DOHH2 (cell line): ENCODE measurements around the gene PGA3.

ENCODE experiments used
- EZH2phosphoT487 ChIP-seq: fragments of 200-600 bp; sonication (generic); IDR thresholded peaks from 2 replicates; pipeline ENCODE4 v1.6.1; 2017; ENCODE audit warnings: borderline replicate concordance, mild to moderate bottlenecking, antibody characterized with exemption, low read length, moderate library complexity, mixed read lengths
- TF ChIP-seq, protein P1 (sequence below): fragments of 200-600 bp; sonication (generic); IDR thresholded peaks from one replicate; pipeline ENCODE4 v1.5.1; 2014; ENCODE audit warnings: antibody characterized with exemption, mild to moderate bottlenecking, low read depth, low read length; ENCODE audit not compliant: poor library complexity, severe bottlenecking

DNA sequence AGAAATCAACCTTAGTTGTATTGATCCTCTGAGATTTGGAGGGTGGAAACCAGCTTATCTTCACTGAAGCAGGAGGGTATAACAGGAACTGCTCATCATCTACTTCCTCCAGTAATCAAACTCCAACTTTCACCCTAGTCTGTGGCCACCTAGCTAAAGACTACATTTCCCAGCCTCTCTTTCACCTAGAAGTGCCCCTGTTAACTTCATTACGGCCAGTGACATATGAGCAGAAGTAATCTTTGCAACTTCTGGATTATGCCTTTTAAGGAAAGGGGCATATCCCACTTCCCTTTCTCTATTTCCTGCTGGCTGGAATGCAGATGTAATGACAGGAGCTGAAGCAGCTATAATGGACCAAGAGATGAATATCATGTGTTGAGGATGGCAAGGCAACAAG lies 34.5 kb upstream of the PGA3 start:
- TF ChIP-seq, protein P1, sequence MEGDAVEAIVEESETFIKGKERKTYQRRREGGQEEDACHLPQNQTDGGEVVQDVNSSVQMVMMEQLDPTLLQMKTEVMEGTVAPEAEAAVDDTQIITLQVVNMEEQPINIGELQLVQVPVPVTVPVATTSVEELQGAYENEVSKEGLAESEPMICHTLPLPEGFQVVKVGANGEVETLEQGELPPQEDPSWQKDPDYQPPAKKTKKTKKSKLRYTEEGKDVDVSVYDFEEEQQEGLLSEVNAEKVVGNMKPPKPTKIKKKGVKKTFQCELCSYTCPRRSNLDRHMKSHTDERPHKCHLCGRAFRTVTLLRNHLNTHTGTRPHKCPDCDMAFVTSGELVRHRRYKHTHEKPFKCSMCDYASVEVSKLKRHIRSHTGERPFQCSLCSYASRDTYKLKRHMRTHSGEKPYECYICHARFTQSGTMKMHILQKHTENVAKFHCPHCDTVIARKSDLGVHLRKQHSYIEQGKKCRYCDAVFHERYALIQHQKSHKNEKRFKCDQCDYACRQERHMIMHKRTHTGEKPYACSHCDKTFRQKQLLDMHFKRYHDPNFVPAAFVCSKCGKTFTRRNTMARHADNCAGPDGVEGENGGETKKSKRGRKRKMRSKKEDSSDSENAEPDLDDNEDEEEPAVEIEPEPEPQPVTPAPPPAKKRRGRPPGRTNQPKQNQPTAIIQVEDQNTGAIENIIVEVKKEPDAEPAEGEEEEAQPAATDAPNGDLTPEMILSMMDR: no peak
- TF ChIP-seq EZH2phosphoT487: no peak
